ENCODE results near the gene NPTX1.

DNA sequence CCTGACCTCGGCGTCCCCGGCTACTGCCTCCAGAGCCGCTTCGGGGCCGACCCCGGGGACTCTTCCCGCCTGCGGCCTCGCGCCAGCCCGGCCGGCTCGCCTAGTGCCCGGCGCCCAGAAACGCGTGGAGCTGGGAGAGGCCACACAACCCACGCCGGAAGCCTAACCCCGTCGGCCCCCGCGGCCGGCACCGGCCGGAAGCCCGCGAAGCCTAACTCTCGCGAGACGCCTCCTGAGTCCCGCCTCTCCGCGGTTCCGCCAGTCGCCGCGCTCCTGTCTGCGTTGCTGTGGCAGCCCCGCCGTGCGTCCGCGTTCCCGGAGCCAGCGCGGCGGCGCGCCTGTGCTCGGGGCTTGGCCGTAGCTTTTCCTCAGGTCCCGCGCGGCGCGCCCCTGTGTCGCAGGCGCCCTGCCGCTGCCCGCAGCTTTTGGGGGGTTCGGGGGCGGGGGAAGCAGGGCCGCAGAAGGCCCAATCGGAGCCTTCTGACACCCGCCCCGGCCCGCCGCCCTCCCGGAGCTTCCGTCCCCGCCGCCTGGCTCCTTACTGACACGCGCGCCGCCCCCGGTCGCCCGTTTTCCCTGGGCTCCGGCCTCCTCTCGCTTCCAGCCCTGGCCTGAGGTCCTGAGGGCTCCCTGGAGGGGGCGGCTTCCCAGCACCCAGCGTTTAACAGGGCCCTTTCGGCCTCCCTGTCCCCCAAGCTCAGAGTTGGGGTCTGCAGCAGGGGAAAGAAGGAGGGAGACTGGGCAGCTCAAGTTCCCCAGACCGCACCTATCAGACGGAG, 21.7 kb downstream of the NPTX1 start:
- peak; percentile 58 for TF ChIP-seq ELF4 (IDR thresholded peaks at IDR 0.05)
- TF ChIP-seq FOXM1 (IDR thresholded peaks at IDR 0.05; ENCODE audit: borderline replicate concordance) = no peak
- no peak for TF ChIP-seq ARNT (IDR thresholded peaks at IDR 0.05)
- TF ChIP-seq, protein P1, sequence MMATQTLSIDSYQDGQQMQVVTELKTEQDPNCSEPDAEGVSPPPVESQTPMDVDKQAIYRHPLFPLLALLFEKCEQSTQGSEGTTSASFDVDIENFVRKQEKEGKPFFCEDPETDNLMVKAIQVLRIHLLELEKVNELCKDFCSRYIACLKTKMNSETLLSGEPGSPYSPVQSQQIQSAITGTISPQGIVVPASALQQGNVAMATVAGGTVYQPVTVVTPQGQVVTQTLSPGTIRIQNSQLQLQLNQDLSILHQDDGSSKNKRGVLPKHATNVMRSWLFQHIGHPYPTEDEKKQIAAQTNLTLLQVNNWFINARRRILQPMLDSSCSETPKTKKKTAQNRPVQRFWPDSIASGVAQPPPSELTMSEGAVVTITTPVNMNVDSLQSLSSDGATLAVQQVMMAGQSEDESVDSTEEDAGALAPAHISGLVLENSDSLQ (IDR thresholded peaks at IDR 0.05) = no peak
- TF ChIP-seq CTBP1 (IDR thresholded peaks at IDR 0.05; ENCODE audit: borderline replicate concordance) = no peak
- no peak for TF ChIP-seq ZNF384 (IDR thresholded peaks at IDR 0.05)
- TF ChIP-seq FOXA1 (IDR thresholded peaks at IDR 0.05) = no peak
- peak; percentile 83; the same call in 1 of the 2 replicates for TF ChIP-seq L3MBTL2 (conservative IDR thresholded peaks at IDR 0.05)
- no peak for TF ChIP-seq SP1 (IDR thresholded peaks at IDR 0.05)
- TF ChIP-seq TARDBP (IDR thresholded peaks at IDR 0.05) = no peak

Measured in HEK293T (cell line).